GM12878 (cell line): ENCODE results near the gene B3GALT5.

Experiments
- BCL3 ChIP-seq: IDR thresholded peaks from 2 replicates; pipeline ENCODE4 v1.6.1; 2011; ENCODE audit warnings: borderline replicate concordance, low read depth, mild to moderate bottlenecking, moderate library complexity, low read length; ENCODE audit not compliant: insufficient read depth, poor library complexity, severe bottlenecking
- CTCF ChIP-seq, 3 experiments: IDR thresholded peaks in 2 of 3; conservative IDR thresholded peaks in 1 of 3; 2 replicates each; pipeline ENCODE4 v1.5.1; 2011; ENCODE audit warnings: low read depth in 3 of 3, low read length in 3 of 3, mild to moderate bottlenecking in 3 of 3, control low read depth in 2 of 3, moderate library complexity in 2 of 3, inconsistent platforms in 1 of 3, mixed read lengths in 1 of 3; ENCODE audit not compliant: control insufficient read depth in 2 of 3, insufficient read depth in 1 of 3; ENCODE audit errors: extremely low read depth in 1 of 3
- FOXK2 ChIP-seq: fragments of 450-650 bp; IDR thresholded peaks from 2 replicates; pipeline ENCODE4 v1.6.1; 2017; ENCODE audit warnings: mild to moderate bottlenecking, moderate library complexity
- POLR2A ChIP-seq: IDR thresholded peaks from 2 replicates; pipeline ENCODE4 v1.6.1; 2011; ENCODE audit warnings: low read depth, mild to moderate bottlenecking, low read length
- SP1 ChIP-seq: IDR thresholded peaks from one replicate; pipeline ENCODE4 v1.6.1; 2011; ENCODE audit warnings: low read depth, low read length
- TARDBP ChIP-seq: IDR thresholded peaks from 2 replicates; pipeline ENCODE4 v1.6.1; 2016; ENCODE audit warnings: borderline replicate concordance
- ZNF274 ChIP-seq: IDR thresholded peaks from one replicate; pipeline ENCODE4 v1.8.0; 2011; ENCODE audit not compliant: insufficient read length, insufficient read depth

- no peak for TF ChIP-seq CTCF (IDR thresholded peaks at IDR 0.05 in 2 of 3, conservative IDR thresholded peaks at IDR 0.05 in 1 of 3; ENCODE audit: control insufficient read depth in 2 of 3, extremely low read depth in 1 of 3, insufficient read depth in 1 of 3, low read depth in 3 of 3, low read length in 3 of 3)
- TF ChIP-seq ZNF274 = no peak
- no peak for TF ChIP-seq BCL3
- no peak for TF ChIP-seq FOXK2
- TF ChIP-seq TARDBP = no peak
- TF ChIP-seq SP1 = no peak
- no peak for TF ChIP-seq POLR2A
These were observed 44.4 kb upstream of the B3GALT5 start for GRCh38 chr21:39568361-39568760.
